H1 (cell line): ENCODE results near the gene MARCHF3. TPM values are rescaled to one million over a fixed set of nuclear protein-coding genes. Genes with fewer than 3 reads are reported as not detected.

Experiments
- CTCF ChIA-PET: fragments of 300-600 bp; sonication (Branson Sonifier 250); formaldehyde crosslinking; loops from one replicate; lab custom pipeline; 2021; ENCODE audit not compliant: partially characterized antibody; lab: Charles Lee
- POLR2A ChIA-PET: fragments of 300-600 bp; sonication (Branson Sonifier 250); formaldehyde crosslinking; loops from one replicate; lab custom pipeline; 2021; ENCODE audit warnings: inconsistent platforms; ENCODE audit not compliant: partially characterized antibody; lab: Charles Lee
- DNase-seq, 2 experiments: peaks; one replicate each; pipeline versions ENCODE4 v3.0.0 to v3.0.0-alpha.2; 2010 to 2022; ENCODE audit warnings: low spot score in 2 of 2, low read depth in 1 of 2, mixed read lengths in 1 of 2
- FAIRE-seq: peaks from 2 replicates; lab custom pipeline; 2011; peaks lifted over from hg19 to GRCh38; lab: Jason Lieb, UNC
- H2AFZ ChIP-seq: 2 replicates; pipeline ENCODE4 v1.8.1; 2012; ENCODE audit warnings: low read length, inconsistent platforms
- H2AK5ac ChIP-seq: 2 replicates; pipeline ENCODE4 v1.6.1; 2013; ENCODE audit warnings: low read depth, low read length
- H2BK120ac ChIP-seq: replicated peaks from 2 replicates; pipeline ENCODE3; 2013; ENCODE audit warnings: low read depth, low read length, inconsistent platforms
- H2BK12ac ChIP-seq: 2 replicates; pipeline ENCODE4 v1.6.1; 2013; ENCODE audit warnings: low read depth, low read length
- H2BK15ac ChIP-seq: 2 replicates; pipeline ENCODE4 v1.6.1; 2013; ENCODE audit warnings: low read length
- H2BK20ac ChIP-seq: 2 replicates; pipeline ENCODE4 v1.6.1; 2013; ENCODE audit warnings: low read length
- H2BK5ac ChIP-seq: 2 replicates; pipeline ENCODE4 v1.6.1; 2013; ENCODE audit warnings: low read depth, low read length
- H3K14ac ChIP-seq: 2 replicates; pipeline ENCODE4 v1.6.1; 2013; ENCODE audit warnings: inconsistent platforms; ENCODE audit not compliant: insufficient read length
- H3K18ac ChIP-seq: 2 replicates; pipeline ENCODE4 v1.6.1; 2013; ENCODE audit warnings: low read length; ENCODE audit errors: extremely low read depth
- H3K23ac ChIP-seq: 2 replicates; pipeline ENCODE4 v1.6.1; 2013; ENCODE audit warnings: inconsistent platforms; ENCODE audit not compliant: insufficient read length
- H3K23me2 ChIP-seq: 2 replicates; pipeline ENCODE4 v1.6.1; 2013; ENCODE audit warnings: low read depth, low read length
- H3K27ac ChIP-seq: 2 replicates; pipeline ENCODE4 v1.6.1; 2011; ENCODE audit warnings: low read depth, low read length, inconsistent platforms
- H3K27me3 ChIP-seq, 4 experiments: replicated peaks in 1 of 4; 1 replicate in 1 of 4; 2 replicates in 3 of 4; pipeline versions ENCODE4 v1.6.1 to v1.8.1; 2011 to 2013; ENCODE audit warnings: low read length in 3 of 4, mild to moderate bottlenecking in 3 of 4, inconsistent platforms in 2 of 4, mixed read lengths in 2 of 4, moderate library complexity in 1 of 4; ENCODE audit not compliant: control insufficient read depth in 3 of 4, insufficient read depth in 3 of 4; ENCODE audit errors: extremely low read depth in 1 of 4
- H3K36me3 ChIP-seq, 4 experiments: 2 replicates each; pipeline versions ENCODE4 v1.6.1 to v1.8.1; 2011 to 2013; ENCODE audit warnings: mild to moderate bottlenecking in 4 of 4, low read length in 3 of 4, moderate library complexity in 2 of 4, control low read depth in 1 of 4, inconsistent platforms in 1 of 4; ENCODE audit not compliant: insufficient read depth in 4 of 4, control insufficient read depth in 2 of 4
- H3K4ac ChIP-seq: replicated peaks from 2 replicates; pipeline ENCODE3; 2013; ENCODE audit warnings: low read length, low read depth, mixed read lengths, inconsistent platforms; ENCODE audit not compliant: insufficient read length
- H3K4me1 ChIP-seq, 4 experiments: replicated peaks in 1 of 4; 1 replicate in 1 of 4; 2 replicates in 3 of 4; pipeline versions ENCODE4 v1.6.1 to v1.8.1; 2011 to 2013; ENCODE audit warnings: low read length in 3 of 4, inconsistent platforms in 2 of 4, mixed read lengths in 1 of 4; ENCODE audit not compliant: insufficient read depth in 4 of 4, control insufficient read depth in 3 of 4
- H3K4me2 ChIP-seq, 2 experiments: 2 replicates each; pipeline versions ENCODE4 v1.6.1 to v1.8.1; 2011 to 2013; ENCODE audit warnings: low read depth in 2 of 2, low read length in 2 of 2, control low read depth in 1 of 2, inconsistent platforms in 1 of 2, mild to moderate bottlenecking in 1 of 2; ENCODE audit not compliant: insufficient read depth in 1 of 2
- H3K4me3 ChIP-seq, 4 experiments: fragments of 200-600, 300-600 bp in 1 of 4; sonication (generic), shearing (Covaris generic), sonication (Bioruptor Twin) in 1 of 4; 2 replicates each; pipeline versions ENCODE4 v1.5.1 to v1.8.1; 2011 to 2016; ENCODE audit warnings: low read length in 4 of 4, low read depth in 3 of 4, control low read depth in 2 of 4, inconsistent platforms in 2 of 4, mild to moderate bottlenecking in 2 of 4, mixed read lengths in 1 of 4, moderate library complexity in 1 of 4; ENCODE audit not compliant: insufficient read depth in 2 of 4; ENCODE audit errors: extremely low read depth in 1 of 4
- H3K56ac ChIP-seq: replicated peaks from 2 replicates; pipeline ENCODE3; 2013; ENCODE audit warnings: low read depth, mild to moderate bottlenecking, mixed read lengths, low read length, inconsistent platforms; ENCODE audit not compliant: insufficient read length
- H3K79me1 ChIP-seq: 2 replicates; pipeline ENCODE4 v1.6.1; 2013; ENCODE audit warnings: low read depth, low read length, control low read depth
- H3K79me2 ChIP-seq, 2 experiments: 2 replicates each; pipeline versions ENCODE4 v1.6.1 to v1.8.1; 2012 to 2013; ENCODE audit warnings: low read length in 2 of 2, mild to moderate bottlenecking in 2 of 2, inconsistent platforms in 1 of 2; ENCODE audit not compliant: insufficient read depth in 2 of 2, control insufficient read depth in 1 of 2
- H3K9ac ChIP-seq, 4 experiments: replicated peaks in 1 of 4; 1 replicate in 1 of 4; 2 replicates in 3 of 4; pipeline versions ENCODE4 v1.6.1 to v1.8.1; 2011 to 2013; ENCODE audit warnings: low read depth in 3 of 4, low read length in 3 of 4, control low read depth in 2 of 4, mild to moderate bottlenecking in 2 of 4, moderate library complexity in 2 of 4, inconsistent platforms in 1 of 4; ENCODE audit errors: extremely low read depth in 1 of 4
- H3K9me3 ChIP-seq, 2 experiments: 2 replicates each; pipeline versions ENCODE4 v1.6.1 to v1.8.1; 2012 to 2013; ENCODE audit warnings: mild to moderate bottlenecking in 2 of 2, moderate library complexity in 2 of 2, control low read depth in 1 of 2, inconsistent platforms in 1 of 2, low read depth in 1 of 2, low read length in 1 of 2, mixed read lengths in 1 of 2; ENCODE audit not compliant: insufficient read depth in 2 of 2
- H4K20me1 ChIP-seq, 2 experiments: replicated peaks in 1 of 2; 2 replicates each; pipeline versions ENCODE3 to v1.8.1; 2011 to 2013; ENCODE audit warnings: inconsistent platforms in 2 of 2, low read length in 2 of 2, mild to moderate bottlenecking in 1 of 2; ENCODE audit not compliant: insufficient read depth in 2 of 2, control insufficient read depth in 1 of 2
- H4K5ac ChIP-seq: 2 replicates; pipeline ENCODE4 v1.6.1; 2013; ENCODE audit warnings: low read length, low read depth, mixed read lengths, inconsistent platforms; ENCODE audit not compliant: insufficient read length
- H4K8ac ChIP-seq: 2 replicates; pipeline ENCODE4 v1.8.0; 2013; ENCODE audit warnings: mild to moderate bottlenecking, moderate library complexity, low read length, inconsistent platforms; ENCODE audit not compliant: insufficient read depth; ENCODE audit errors: extremely low read depth
- H4K91ac ChIP-seq: replicated peaks from 2 replicates; pipeline ENCODE3; 2013; ENCODE audit warnings: low read length, mixed read lengths, inconsistent platforms; ENCODE audit not compliant: insufficient read length
- BRCA1 ChIP-seq: IDR thresholded peaks from 2 replicates; pipeline ENCODE4 v1.6.1; 2012; ENCODE audit warnings: low read depth, low read length, improper control_type of control experiment
- CHD2 ChIP-seq: IDR thresholded peaks from 2 replicates; pipeline ENCODE4 v1.6.1; 2012; ENCODE audit warnings: low read length, improper control_type of control experiment
- SIN3A ChIP-seq, 2 experiments: IDR thresholded peaks in 1 of 2; conservative IDR thresholded peaks in 1 of 2; 2 replicates each; pipeline ENCODE4 v1.6.1; 2011 to 2012; ENCODE audit warnings: low read length in 2 of 2, improper control_type of control experiment in 1 of 2, low read depth in 1 of 2, mild to moderate bottlenecking in 1 of 2
- WGBS, 2 experiments: shearing (Covaris generic) in 1 of 2; methylation state at CpG; one replicate each; pipeline versions ENCODE4 v1.1.6 to v1.1.7; 2013 to 2015; ENCODE audit warnings: low lambda C conversion rate in 2 of 2, mixed read lengths in 2 of 2, inconsistent platforms in 1 of 2, low coverage in 1 of 2, missing lambda C conversion rate in 1 of 2; ENCODE audit not compliant: insufficient replicate concordance in 2 of 2, insufficient coverage in 1 of 2, insufficient read length in 1 of 2; ENCODE audit errors: extremely low coverage in 1 of 2, missing lambda C conversion rate in 1 of 2; 5-methylcytosine and 5-hydroxymethylcytosine counted together
- polyA plus RNA-seq, 7 experiments: library from polyadenylated mRNA; depleted of rRNA in 3 of 7; stranded (reverse) in 5 of 7; unstranded in 2 of 7; fragments of >200 nt in 5 of 7; fragments of 200-250 nt in 2 of 7; gene quantifications; 1 replicate in 5 of 7; 2 replicates in 1 of 7; 4 replicates in 1 of 7; pipeline versions ENCODE4 v1.2.1 to v1.2.3, GENCODE V29; 2011 to 2013; ENCODE audit warnings: missing spikeins in 2 of 7, mixed read lengths in 2 of 7
- total RNA-seq: library from RNA; stranded (reverse); fragmentation: NEBNext Ultra II Directional; extraction: Animal tissue kit (Norgen Biotek cat#: 25700); gene quantifications from 2 replicates; pipeline ENCODE4 v1.2.1, GENCODE V29; 2021

The MARCHF3 gene
- total and polyA plus RNA-seq, 2 of the 8 experiments (the other 6 are each of a cell fraction or from before 2014, with no cell fraction given) = 12.0 to 16.9 TPM

DNA sequence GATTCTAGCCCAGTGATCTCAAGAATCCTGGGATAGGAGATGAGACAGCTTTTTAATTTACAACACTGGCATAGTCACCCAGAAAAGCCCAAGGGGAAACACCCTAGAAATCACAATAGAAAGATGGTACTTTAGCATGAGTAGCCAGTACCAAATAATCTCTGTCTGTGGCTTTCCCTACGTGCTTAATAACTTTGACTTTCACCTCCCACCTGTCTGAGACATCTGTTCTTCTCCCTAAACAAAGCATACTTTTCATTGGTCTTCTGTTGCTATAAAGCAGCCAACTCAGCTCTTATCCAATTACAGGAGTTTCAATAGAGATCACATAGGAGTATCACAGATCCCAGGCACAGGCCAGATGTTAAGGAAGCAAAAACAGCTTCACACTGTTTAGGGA is 10.4 kb downstream of the MARCHF3 start:
- no peak for FAIRE-seq
- POLR2A ChIA-PET = no interaction called here
- 63% methylated on average over 1 of the region's 1 CpG; no CpG with 5 or more reads in 1 of the 2 experiments for WGBS, 2 experiments
- TF ChIP-seq CHD2 (no peak), BRCA1 (no peak), SIN3A (conservative IDR thresholded peaks at IDR 0.05 in 1 of 2, IDR thresholded peaks at IDR 0.05 in 1 of 2; ENCODE audit: low read depth in 1 of 2, low read length in 2 of 2) (no peak)

More for the DNA sequence above, 10.4 kb downstream of the MARCHF3 start:
- H2BK12ac ChIP-seq = no peak overlapping the region
- H3K4ac ChIP-seq = no peak overlapping the region
- H3K14ac ChIP-seq = no peak overlapping the region
- H2BK20ac ChIP-seq = no peak overlapping the region
- H2AFZ ChIP-seq = no peak overlapping the region
- H3K23me2 ChIP-seq = no peaks in the 10 kb centered on the region; the same call in 1 of the 2 replicates
- H2BK15ac ChIP-seq = no peak overlapping the region
- no peak overlapping the region for H3K23ac ChIP-seq
- H4K5ac ChIP-seq = no peak overlapping the region
- H4K8ac ChIP-seq = no peak overlapping the region
- H3K9ac ChIP-seq = no peak overlapping the region
- peaks cover 0 to 1% of the 10 kb centered on the region in 2 experiments for H4K20me1 ChIP-seq
- CTCF ChIA-PET = interaction anchor here (1.0 kb wide), 1 partner anchor 9 kb away, joined by 4 read pairs; no protein-coding TSS in a partner anchor
- no peak overlapping the region for H2BK5ac ChIP-seq
- no peaks in the 10 kb centered on the region; a peak in 1 of 7 replicates for H3K4me1 ChIP-seq
- DNase-seq = no peak
- H3K56ac ChIP-seq = no peak overlapping the region
- H3K4me2 ChIP-seq = no peak overlapping the region
- no peak overlapping the region for H2AK5ac ChIP-seq
- H2BK120ac ChIP-seq = no peak overlapping the region
- H3K36me3 ChIP-seq = no peaks in the 10 kb centered on the region
- peaks cover 0 to 17% of the 10 kb centered on the region in 2 experiments; a peak in 2 of 4 replicates for H3K79me2 ChIP-seq
- no peak overlapping the region for H4K91ac ChIP-seq
- no peak overlapping the region for H3K27ac ChIP-seq
- H3K18ac ChIP-seq = no peak overlapping the region
- H3K4me3 ChIP-seq = no peak overlapping the region
- H3K9me3 ChIP-seq = no peaks in the 10 kb centered on the region
- no peaks in the 10 kb centered on the region for H3K79me1 ChIP-seq
- no peaks in the 10 kb centered on the region for H3K27me3 ChIP-seq
